Spleen (tissue), 11 donors: ENCODE data around the gene EFNA5. TPM values are rescaled to one million over a fixed set of nuclear protein-coding genes. Genes with fewer than 3 reads are reported as not detected.

ENCODE experiments used
- DNase-seq: peaks from one replicate; pipeline ENCODE4 v3.0.0-alpha.2; 2020
- H3K27ac ChIP-seq, 8 donors: fragments of 200-600 bp; sonication (generic) in 7 of 8; 1 replicate in 4 of 8; 2 replicates in 4 of 8; pipeline versions ENCODE4 v1.5.0 to v1.8.0; 2016 to 2021; ENCODE audit warnings: inconsistent platforms in 4 of 8, mild to moderate bottlenecking in 4 of 8, moderate library complexity in 1 of 8
- H3K27me3 ChIP-seq, 7 donors: fragments of 200-600 bp; sonication (generic) in 6 of 7; replicated peaks in 1 of 7; 1 replicate in 4 of 7; 2 replicates in 3 of 7; pipeline versions ENCODE4 v1.5.0 to v1.8.0; 2016 to 2021; ENCODE audit warnings: inconsistent platforms in 3 of 7, mild to moderate bottlenecking in 1 of 7
- H3K36me3 ChIP-seq, 6 donors: fragments of 200-600 bp; sonication (generic) in 5 of 6; 1 replicate in 4 of 6; 2 replicates in 2 of 6; pipeline versions ENCODE4 v1.5.0 to v1.8.0; 2016 to 2021; ENCODE audit warnings: inconsistent platforms in 2 of 6
- H3K4me1 ChIP-seq, 6 donors: fragments of 200-600 bp; sonication (generic) in 5 of 6; 1 replicate in 3 of 6; 2 replicates in 3 of 6; pipeline versions ENCODE4 v1.5.0 to v1.8.0; 2016 to 2021; ENCODE audit warnings: inconsistent platforms in 3 of 6
- H3K4me3 ChIP-seq, 8 donors: fragments of 200-600 bp; sonication (generic) in 7 of 8; 1 replicate in 4 of 8; 2 replicates in 4 of 8; pipeline versions ENCODE4 v1.5.0 to v1.8.0; 2016 to 2021; ENCODE audit warnings: inconsistent platforms in 4 of 8, mild to moderate bottlenecking in 4 of 8, moderate library complexity in 2 of 8
- H3K9me3 ChIP-seq, 8 donors: fragments of 200-600 bp; sonication (generic) in 7 of 8; 1 replicate in 4 of 8; 2 replicates in 4 of 8; pipeline versions ENCODE4 v1.5.0 to v1.8.0; 2016 to 2021; ENCODE audit warnings: inconsistent platforms in 4 of 8
- POLR2A ChIP-seq, 3 donors: fragments of 450-650 bp; IDR thresholded peaks; one replicate each; pipeline ENCODE4 v1.5.1; 2017; ENCODE audit warnings: antibody characterized with exemption in 3 of 3, mild to moderate bottlenecking in 1 of 3
- POLR2AphosphoS5 ChIP-seq, 3 donors: sonication (generic); formaldehyde crosslinking; IDR thresholded peaks; one replicate each; pipeline ENCODE4 v1.5.1; 2017; ENCODE audit warnings: antibody characterized with exemption in 3 of 3
- WGBS, 5 donors: extraction: QIAGEN DNeasy Blood & Tissue Kit in 3 of 5; methylation state at CpG; one replicate each; pipeline versions ENCODE4 v1.1.5 to v1.1.7; 2013 to 2018; 5-methylcytosine and 5-hydroxymethylcytosine counted together
- intact Hi-C: fragments of 100-400 bp; cut with DNase I; formaldehyde crosslinking; loops from one replicate; pipeline ENCODE4 v1.15.0; 2023; ENCODE audit warnings: low total_unique reads
- polyA plus RNA-seq, 3 donors: library from polyadenylated mRNA; stranded (reverse); fragments of 200-250 nt; gene quantifications; one replicate each; pipeline ENCODE4 v1.2.1, GENCODE V29; 2013
- total RNA-seq, 7 donors: library from RNA; depleted of rRNA in 3 of 7; stranded (reverse); fragments of >200 nt in 3 of 7; fragmentation: NEBNext Ultra II Directional in 4 of 7; extraction: Animal tissue kit (Norgen Biotek cat#: 25700) in 4 of 7; gene quantifications; one replicate each; pipeline versions ENCODE4 v1.1.0 to v1.2.1, GENCODE V29; 2016 to 2021
- TF ChIP-seq, protein P1 (sequence below), 11 experiments: fragments of 200-600 bp in 7 of 11; fragments of 450-650 bp in 4 of 11; sonication (generic) in 4 of 11; IDR thresholded peaks in 8 of 11; conservative IDR thresholded peaks in 3 of 11; 1 replicate in 7 of 11; 2 replicates in 4 of 11; pipeline versions ENCODE4 v1.4.0 to v1.8.0; 2016 to 2021; ENCODE audit warnings: antibody characterized with exemption in 11 of 11, inconsistent platforms in 4 of 11, mild to moderate bottlenecking in 1 of 11
- donor health status: healthy with polysubstance abuse.
- donor health status: DM: no; HTN: no; CAD: no; lungs with moderate emphysema.
- donor health status: DM: no; HTN: no; CAD: no.
- donor health status: Bipolar disorder and iron deficiency.
- donor health status: healthy.
- donor health status: DM: no; HTN: no; CAD: no.
- donor health status: DM: yes; HTN: yes; CAD: no.

The EFNA5 gene
- total and polyA plus RNA-seq, 10 donors = 0.33 to 29.0 (median 12.2) TPM

DNA sequence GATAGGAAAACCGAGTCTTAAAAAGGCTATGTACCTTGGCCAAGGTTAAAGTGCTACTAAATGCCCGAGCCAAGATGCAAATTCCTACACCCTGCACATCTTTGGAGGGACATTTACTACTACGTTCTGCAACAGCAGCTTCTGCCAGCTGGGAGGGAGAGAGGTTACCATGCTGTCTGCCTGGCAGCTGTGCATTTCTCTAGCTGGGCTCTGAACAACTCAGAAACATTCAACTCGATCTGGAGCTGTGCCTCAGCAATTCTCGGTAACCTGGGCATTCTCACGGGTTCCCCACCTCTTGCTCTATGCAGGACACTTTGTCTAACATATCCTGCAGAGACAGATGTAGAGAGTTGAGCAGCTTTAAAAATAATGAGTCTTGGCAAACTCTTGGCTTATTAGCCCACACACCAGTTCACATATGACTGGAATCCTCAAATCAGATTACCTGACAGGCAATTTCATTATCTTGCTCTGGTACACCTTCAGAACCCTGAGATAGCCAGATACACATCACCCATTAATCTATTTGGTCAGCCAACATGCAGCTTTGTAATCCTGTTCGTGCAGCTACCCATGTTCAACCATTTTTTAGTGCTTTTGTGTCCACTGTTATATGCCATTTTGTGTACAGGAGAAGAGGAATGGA, 115.8 kb downstream of the EFNA5 start:
- H3K4me3 ChIP-seq = no peak overlapping the region
- TF ChIP-seq POLR2AphosphoS5 (IDR thresholded peaks at IDR 0.05) (no peak), POLR2A (IDR thresholded peaks at IDR 0.05) (no peak)
- TF ChIP-seq, protein P1, sequence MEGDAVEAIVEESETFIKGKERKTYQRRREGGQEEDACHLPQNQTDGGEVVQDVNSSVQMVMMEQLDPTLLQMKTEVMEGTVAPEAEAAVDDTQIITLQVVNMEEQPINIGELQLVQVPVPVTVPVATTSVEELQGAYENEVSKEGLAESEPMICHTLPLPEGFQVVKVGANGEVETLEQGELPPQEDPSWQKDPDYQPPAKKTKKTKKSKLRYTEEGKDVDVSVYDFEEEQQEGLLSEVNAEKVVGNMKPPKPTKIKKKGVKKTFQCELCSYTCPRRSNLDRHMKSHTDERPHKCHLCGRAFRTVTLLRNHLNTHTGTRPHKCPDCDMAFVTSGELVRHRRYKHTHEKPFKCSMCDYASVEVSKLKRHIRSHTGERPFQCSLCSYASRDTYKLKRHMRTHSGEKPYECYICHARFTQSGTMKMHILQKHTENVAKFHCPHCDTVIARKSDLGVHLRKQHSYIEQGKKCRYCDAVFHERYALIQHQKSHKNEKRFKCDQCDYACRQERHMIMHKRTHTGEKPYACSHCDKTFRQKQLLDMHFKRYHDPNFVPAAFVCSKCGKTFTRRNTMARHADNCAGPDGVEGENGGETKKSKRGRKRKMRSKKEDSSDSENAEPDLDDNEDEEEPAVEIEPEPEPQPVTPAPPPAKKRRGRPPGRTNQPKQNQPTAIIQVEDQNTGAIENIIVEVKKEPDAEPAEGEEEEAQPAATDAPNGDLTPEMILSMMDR (IDR thresholded peaks at IDR 0.05 in 8 of 11, conservative IDR thresholded peaks at IDR 0.05 in 3 of 11) = no peak
- no peak overlapping the region for H3K27ac ChIP-seq
- no peaks in the 10 kb centered on the region for H3K4me1 ChIP-seq
- DNase-seq = no peak
- intact Hi-C loops = no loop called here
- 81 to 89% (median 84%) methylated on average over 7 of the region's 7 CpGs for WGBS, 5 donors
- no peaks in the 10 kb centered on the region for H3K27me3 ChIP-seq
- H3K9me3 ChIP-seq = no peaks in the 10 kb centered on the region
- H3K36me3 ChIP-seq = no peaks in the 10 kb centered on the region

DNA sequence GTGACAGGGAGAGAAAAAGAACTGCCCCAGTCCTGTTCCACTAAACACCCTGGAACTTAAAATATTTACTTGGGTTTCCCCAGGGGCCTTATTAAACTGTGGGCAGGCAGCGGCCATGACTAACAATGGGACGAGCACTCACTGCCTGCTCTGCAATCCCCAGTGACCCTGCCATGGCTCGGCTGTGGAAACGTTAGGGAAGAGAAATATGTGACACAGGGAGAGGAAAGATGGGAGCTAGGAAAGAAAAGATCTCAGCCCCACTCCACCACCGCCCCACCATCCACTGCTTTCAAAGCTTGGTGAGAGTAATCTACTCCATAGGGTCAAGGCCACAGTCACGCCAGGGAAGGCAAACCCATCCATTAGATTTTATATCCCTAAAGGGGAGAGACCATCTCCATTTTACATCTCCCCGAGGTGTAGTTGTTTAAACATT, 117.6 kb downstream of the EFNA5 start:
- Histone ChIP-seq H3K4me3 (no peak overlapping the region), H3K27me3 (no peaks in the 10 kb centered on the region), H3K27ac (no peak overlapping the region), H3K4me1 (no peaks in the 10 kb centered on the region), H3K36me3 (no peaks in the 10 kb centered on the region), H3K9me3 (no peaks in the 10 kb centered on the region)
- WGBS, 5 donors = 74 to 89% (median 81%) methylated on average over 7 of the region's 7 CpGs
- DNase-seq = no peak
- intact Hi-C loops = no loop called here
- no peak for TF ChIP-seq POLR2AphosphoS5 (IDR thresholded peaks at IDR 0.05)
- no peak for TF ChIP-seq POLR2A (IDR thresholded peaks at IDR 0.05)
- TF ChIP-seq, protein P1 (IDR thresholded peaks at IDR 0.05 in 8 of 11, conservative IDR thresholded peaks at IDR 0.05 in 3 of 11) = no peak

DNA sequence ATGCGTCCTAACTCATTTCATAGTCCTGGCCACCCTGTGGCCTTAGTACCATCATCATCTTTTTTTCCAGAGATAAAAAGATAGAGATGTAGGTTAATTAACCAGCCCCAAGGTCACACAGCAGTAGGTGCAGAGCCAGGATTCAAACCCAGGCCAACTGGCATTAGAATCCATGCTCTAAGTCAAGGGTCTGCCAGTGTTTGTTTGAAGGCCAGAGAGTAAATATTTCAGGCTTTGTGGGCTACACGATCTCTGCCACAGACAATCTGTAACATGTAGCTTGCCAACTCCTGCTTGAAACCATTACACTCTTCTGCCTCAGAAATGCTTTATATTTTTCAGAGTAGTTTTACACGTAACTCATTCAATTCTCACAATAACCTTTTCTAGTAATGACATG, 119.6 kb downstream of the EFNA5 start:
- 86 to 91% (median 89%) methylated on average over 3 of the region's 3 CpGs for WGBS, 5 donors
- Histone ChIP-seq H3K4me1 (no peaks in the 10 kb centered on the region), H3K36me3 (no peaks in the 10 kb centered on the region), H3K9me3 (no peaks in the 10 kb centered on the region), H3K4me3 (no peak overlapping the region), H3K27ac (no peak overlapping the region), H3K27me3 (no peaks in the 10 kb centered on the region)
- TF ChIP-seq POLR2A (IDR thresholded peaks at IDR 0.05) (no peak), POLR2AphosphoS5 (IDR thresholded peaks at IDR 0.05) (no peak)
- TF ChIP-seq, protein P1 (IDR thresholded peaks at IDR 0.05 in 8 of 11, conservative IDR thresholded peaks at IDR 0.05 in 3 of 11) = no peak
- DNase-seq = no peak
- intact Hi-C loops = no loop called here

DNA sequence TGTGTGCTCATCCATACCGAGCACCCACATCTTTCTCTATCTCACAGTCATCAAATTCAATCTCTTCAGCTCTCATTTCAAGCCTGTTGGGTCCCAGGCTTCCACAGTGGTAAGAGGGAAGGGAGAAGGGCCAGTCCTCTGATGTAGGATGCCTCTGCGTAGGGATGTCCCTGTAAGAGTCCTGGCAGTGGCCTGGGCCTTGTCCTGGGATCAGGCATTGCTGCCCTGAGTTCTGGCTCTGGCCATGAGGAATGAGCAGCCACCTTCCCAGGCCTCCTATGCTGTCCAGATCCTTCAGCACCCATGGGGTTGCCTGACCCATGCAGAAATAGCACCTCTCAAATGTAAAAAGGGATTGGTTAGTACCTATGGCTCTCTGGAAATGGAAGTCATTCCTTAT, 121.2 kb downstream of the EFNA5 start:
- H3K9me3 ChIP-seq = no peaks in the 10 kb centered on the region
- intact Hi-C loops = no loop called here
- H3K36me3 ChIP-seq = no peaks in the 10 kb centered on the region
- WGBS, 5 donors = 85 to 97% (median 90%) methylated on average over 2 of the region's 2 CpGs
- no peaks in the 10 kb centered on the region for H3K27me3 ChIP-seq
- no peak overlapping the region for H3K27ac ChIP-seq
- H3K4me3 ChIP-seq = no peak overlapping the region
- TF ChIP-seq, protein P1 (IDR thresholded peaks at IDR 0.05 in 8 of 11, conservative IDR thresholded peaks at IDR 0.05 in 3 of 11) = no peak
- TF ChIP-seq POLR2A (IDR thresholded peaks at IDR 0.05) = no peak
- TF ChIP-seq POLR2AphosphoS5 (IDR thresholded peaks at IDR 0.05) = no peak
- no peaks in the 10 kb centered on the region for H3K4me1 ChIP-seq
- DNase-seq = no peak
